ENCODE data around the gene SLC25A13. TPM values are rescaled to one million over a fixed set of nuclear protein-coding genes. Genes with fewer than 3 reads are reported as not detected.

The SLC25A13 gene
- total RNA-seq, 1 experiment from 2014 or later, result 71.7 TPM

- no peak overlapping the region for H3K27ac ChIP-seq (ENCODE audit: insufficient read length, low read depth, low read length)
- H2AK5ac ChIP-seq (ENCODE audit: insufficient read length, low read length), result no peak overlapping the region
- H3K79me2 ChIP-seq (ENCODE audit: insufficient read depth, low read length), result no peaks in the 10 kb centered on the region
- no peak overlapping the region for H3K4ac ChIP-seq (ENCODE audit: low read depth, low read length)
- H2AFZ ChIP-seq (ENCODE audit: low read length), result no peak overlapping the region
- no peak overlapping the region for H3T11ph ChIP-seq (ENCODE audit: low read length)
- no peak for DNase-seq
- Mint-ChIP-seq H3K27ac (no peak overlapping the region), H3K27me3 (ENCODE audit: low read depth) (no peaks in the 10 kb centered on the region), H3K4me1 (peaks cover 8 to 11% of the 10 kb centered on the region in 2 experiments), H3K4me3 (no peak overlapping the region), H3K36me3 (ENCODE audit: insufficient read depth in 1 of 3, low read depth in 3 of 3) (peaks cover 4 to 29% (median 17%) of the 10 kb centered on the region in 3 experiments; a peak in 5 of 7 replicates), H3K9me3 (no peaks in the 10 kb centered on the region)
- TF ChIP-seq CTCF (conservative IDR thresholded peaks at IDR 0.05), result no peak
- no CpG with 5 or more reads among the region's 1 CpG for WGBS (ENCODE audit: extremely low coverage, insufficient read length, low lambda C conversion rate)
- no peak overlapping the region for H2BK15ac ChIP-seq (ENCODE audit: low read depth, low read length)
- H3K23me2 ChIP-seq (ENCODE audit: insufficient read length, low read depth, low read length, poor library complexity, severe bottlenecking), result no peaks in the 10 kb centered on the region
- no peak overlapping the region for H3K9ac ChIP-seq (ENCODE audit: extremely low read depth, insufficient read length, low read length)
- H3K56ac ChIP-seq (ENCODE audit: insufficient read length, low read depth, low read length), result no peak overlapping the region
- H2BK20ac ChIP-seq (ENCODE audit: low read depth, low read length, poor library complexity, severe bottlenecking), result no peak overlapping the region
- H4K8ac ChIP-seq (replicated peaks; ENCODE audit: insufficient read length, low read depth, low read length), result no peak overlapping the region
- no peaks in the 10 kb centered on the region for H3K27me3 ChIP-seq (ENCODE audit: insufficient read depth, low read length)
- no peaks in the 10 kb centered on the region for H3K9me3 ChIP-seq (ENCODE audit: control insufficient read depth, low read depth, low read length)
- H4K20me1 ChIP-seq (ENCODE audit: control insufficient read depth, insufficient read depth, insufficient read length), result no peaks in the 10 kb centered on the region
- no peak overlapping the region for H4K91ac ChIP-seq (ENCODE audit: insufficient read length, low read depth, low read length)
- no peak overlapping the region for H3K23ac ChIP-seq (ENCODE audit: insufficient read length, low read depth, low read length)
- no peak overlapping the region for H4K5ac ChIP-seq (ENCODE audit: insufficient read length, low read depth, low read length)
- no peak overlapping the region for H3K18ac ChIP-seq (ENCODE audit: insufficient read length, low read depth, low read length)
- H3K79me1 ChIP-seq (ENCODE audit: insufficient read depth, low read depth, low read length, poor library complexity, severe bottlenecking), result no peaks in the 10 kb centered on the region
- no peak overlapping the region for H3K4me2 ChIP-seq (ENCODE audit: insufficient read depth, insufficient read length, low read length)
- no peak overlapping the region for H2BK5ac ChIP-seq (ENCODE audit: insufficient read length, low read length)
- no peak overlapping the region for H3K14ac ChIP-seq (ENCODE audit: insufficient read depth, low read length)
- no peak overlapping the region for H2BK120ac ChIP-seq (ENCODE audit: low read depth, low read length, poor library complexity, severe bottlenecking)
- H2BK12ac ChIP-seq (ENCODE audit: insufficient read length, low read depth, low read length), result no peak overlapping the region
- H3K4me1 ChIP-seq (ENCODE audit: insufficient read depth, low read length), result no peaks in the 10 kb centered on the region
Measured at GRCh38 chr7:96167424-96167823, 154.5 kb downstream of the SLC25A13 start.

All from H9 (cell line).